HG02885 (cell line): ENCODE measurements around the gene PLEKHA1.

Source experiments
- ATAC-seq: cut with Tn5 transposase; IDR thresholded peaks from one replicate; pipeline ENCODE4 v1.9.1; 2021; ENCODE audit warnings: mild to moderate bottlenecking; ENCODE audit not compliant: unreplicated experiment, poor library complexity

PLEKHA1 gene

DNA sequence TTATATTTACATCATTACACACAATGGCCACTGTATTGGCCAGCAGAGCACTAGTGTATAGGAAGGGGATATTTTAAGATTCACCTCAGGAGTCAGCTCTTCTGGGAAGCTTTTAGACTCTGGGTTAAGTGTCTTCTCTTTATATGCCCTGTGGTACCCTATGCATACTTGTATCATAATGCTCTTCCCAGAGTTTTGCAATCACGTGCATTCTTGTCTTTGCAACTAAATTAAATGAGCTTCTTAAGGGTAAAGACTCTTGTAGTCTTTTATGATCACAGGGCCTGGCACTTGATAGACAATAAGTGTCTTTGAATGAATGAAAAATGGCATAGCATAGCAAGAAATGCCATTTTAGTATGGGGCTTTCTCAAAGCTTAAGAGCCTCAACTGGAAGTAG lies 44.5 kb downstream of the PLEKHA1 start:
- no peak for ATAC-seq

DNA sequence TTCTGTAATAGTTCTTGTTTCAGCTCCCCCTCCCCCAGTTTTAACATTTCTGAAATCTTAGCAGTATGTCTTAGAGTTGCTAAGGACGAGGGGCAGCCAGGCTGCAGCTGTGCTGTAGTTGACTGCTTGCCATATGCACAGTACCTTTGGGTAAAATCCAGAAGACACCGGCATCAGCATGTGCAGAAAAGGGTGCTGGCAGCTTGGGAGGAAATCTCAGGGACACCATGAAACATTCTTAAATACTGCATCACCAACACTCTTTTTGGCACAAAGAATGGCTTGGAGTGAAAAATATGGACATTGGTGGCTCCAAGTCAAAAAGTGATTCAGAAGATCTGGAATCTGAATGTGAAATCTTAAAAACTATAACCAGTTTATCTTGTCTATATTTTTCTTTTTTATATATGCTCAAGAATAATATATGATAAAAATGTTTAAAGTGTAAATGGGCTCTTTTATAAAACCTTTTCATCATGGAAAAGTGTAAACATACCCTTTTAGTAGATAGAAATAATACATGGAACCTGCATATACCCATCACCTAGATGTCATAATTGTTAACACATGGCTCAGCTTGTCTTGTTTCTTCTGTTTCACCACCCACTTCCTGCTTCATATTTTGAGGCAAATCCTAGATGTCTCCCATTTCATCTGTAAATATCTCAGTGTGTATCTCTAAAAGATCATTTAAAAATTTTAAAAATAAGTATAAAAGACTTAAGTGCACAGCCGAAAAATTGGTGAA lies 45.5 kb downstream of the PLEKHA1 start:
- ATAC-seq, result no peak

DNA sequence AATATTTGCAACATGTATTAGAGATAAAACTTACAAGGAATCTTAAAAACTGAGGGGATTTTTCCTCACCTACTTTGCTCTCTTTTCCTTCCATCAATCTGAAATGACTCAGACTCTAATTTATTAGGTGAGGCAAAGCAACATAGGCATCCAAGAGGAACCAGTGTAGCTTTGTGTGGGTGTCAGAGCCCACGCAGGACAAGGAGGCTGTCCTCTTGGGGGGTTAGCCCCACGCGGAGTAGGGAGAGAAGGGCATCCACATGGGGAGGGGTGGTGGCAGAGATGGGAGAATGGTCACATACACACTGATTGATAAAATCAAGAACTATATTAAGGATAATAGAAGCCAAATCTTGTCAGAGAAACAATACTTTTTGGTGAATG lies 46.1 kb downstream of the PLEKHA1 start:
- no peak for ATAC-seq

DNA sequence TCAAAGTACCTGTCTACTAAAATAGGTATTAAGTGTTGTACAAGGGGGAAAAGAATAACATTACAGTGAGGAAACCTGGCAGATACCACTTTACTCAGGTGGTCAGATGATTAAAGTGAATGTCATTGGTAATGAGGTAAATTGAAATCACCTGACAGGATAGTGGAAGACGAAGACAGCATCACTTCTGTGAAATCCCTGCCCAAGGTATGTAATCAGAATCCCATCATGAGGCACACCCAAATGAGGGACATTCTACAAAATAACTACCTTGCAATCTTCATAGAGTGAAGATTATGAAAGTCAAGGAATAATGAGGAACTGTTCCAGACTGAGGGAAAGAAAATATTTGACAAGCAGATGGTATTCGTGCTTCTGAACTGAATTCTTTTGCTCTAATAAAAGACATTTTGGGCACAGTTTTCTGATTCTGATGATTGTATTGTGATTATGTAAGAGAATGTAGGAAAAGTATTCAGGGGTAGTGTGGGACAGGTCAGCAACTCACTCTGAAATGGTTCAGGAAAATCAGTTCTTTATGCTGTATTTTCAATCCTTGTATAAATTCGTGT lies 46.6 kb downstream of the PLEKHA1 start:
- no peak for ATAC-seq

DNA sequence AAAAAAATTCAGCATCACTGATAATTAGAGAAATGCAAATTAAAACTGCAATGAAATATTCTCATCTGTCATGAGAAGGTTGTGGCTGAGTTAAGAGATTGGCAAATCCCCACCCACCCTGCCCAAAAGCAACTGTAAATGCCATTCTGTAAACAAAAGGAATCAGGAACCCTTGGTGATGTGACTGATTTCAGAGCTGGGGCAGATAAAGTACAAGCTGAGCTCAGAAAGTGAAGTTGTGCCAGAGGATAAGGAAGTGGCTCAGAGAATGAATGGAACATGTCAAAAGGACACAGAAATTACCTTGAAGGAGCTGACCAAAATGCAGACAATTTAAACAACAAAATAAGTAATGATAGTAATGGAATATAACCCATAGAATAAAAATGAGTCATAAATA lies 47.2 kb downstream of the PLEKHA1 start:
- no peak for ATAC-seq

DNA sequence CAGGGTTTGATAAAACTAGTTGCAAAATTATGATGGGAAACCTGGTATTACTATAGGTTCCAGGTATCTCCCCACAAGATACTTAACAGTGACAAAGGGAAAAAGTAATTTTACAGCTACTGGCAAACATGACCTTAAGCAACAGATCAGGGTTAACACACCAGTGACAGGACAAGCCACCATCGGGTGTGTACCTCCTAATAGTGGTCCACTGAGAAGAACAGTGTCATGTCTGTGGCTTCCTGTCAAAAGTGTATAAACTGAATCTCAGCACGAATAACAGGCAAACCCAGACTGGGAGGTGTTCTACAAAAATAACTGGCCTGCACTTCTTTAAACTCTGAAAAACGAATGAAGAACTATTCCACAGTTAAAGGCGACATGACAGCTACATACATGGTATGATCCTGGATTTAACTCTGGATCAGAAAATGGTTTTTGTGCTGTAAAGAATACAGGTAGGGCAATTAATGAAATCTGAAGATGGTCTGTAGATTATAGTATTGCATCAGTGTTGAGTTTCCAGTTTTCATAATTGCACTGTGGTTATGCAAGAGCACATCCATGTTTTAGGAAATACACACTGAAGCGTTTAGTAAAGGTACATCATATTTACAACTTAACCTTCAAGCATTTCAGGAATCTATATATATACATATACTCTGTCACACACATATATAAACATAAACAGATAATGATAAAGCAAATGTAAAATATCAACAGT lies 47.9 kb downstream of the PLEKHA1 start:
- no peak for ATAC-seq

DNA sequence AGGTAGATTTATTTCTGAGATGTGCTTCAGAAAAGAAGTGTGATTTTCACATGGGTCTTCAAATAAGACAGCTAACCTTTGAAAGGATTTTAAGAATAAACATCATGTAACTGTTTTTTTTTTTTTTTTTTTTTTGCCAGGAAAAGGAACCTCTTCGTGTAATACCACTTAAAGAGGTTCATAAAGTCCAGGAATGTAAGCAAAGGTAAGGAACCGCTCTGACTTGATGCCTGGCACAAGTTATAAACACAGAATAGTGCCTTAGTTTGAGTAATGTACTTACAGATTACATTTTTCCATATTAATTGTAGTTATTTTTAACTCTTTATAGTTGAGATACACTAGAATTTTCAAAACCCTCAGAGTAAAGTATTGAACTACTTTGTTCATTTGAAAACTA lies 49.6 kb downstream of the PLEKHA1 start:
- no peak for ATAC-seq

DNA sequence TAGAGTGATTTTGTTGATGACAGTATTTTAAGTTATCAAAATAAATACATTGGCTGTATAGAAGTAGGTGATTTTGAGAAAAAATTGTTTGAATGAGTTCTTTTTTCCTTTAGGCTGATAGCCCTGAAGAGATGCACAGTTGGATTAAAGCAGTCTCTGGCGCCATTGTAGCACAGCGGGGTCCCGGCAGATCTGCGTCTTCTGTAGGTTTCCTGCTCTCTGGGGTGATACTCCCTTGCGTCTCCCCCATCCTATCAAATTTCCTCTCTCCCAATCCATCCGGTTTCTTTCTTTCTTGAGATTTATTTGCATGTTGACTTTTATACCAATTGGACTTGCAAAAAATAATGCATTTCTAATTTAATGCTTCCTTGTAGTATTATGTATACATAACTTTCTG lies 52.3 kb downstream of the PLEKHA1 start:
- ATAC-seq, result no peak

DNA sequence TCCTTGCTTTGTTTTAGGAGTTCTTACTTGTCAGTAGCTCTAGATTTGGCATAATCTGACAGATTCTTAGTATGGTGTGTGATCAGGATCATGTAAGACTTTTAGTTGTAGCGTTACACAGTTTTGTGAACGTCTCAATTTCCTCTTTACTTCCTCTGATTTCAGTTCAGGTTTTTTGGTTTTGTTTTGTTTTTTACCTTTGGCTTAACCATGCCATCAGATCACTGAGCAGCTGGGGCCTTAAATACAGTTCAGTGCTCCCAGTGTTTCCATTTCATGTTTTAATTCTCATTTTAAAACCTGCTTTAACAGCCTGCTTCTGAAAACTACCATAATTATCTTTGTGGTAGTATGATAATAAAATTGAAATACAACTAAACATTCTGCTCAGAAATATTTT lies 52.8 kb downstream of the PLEKHA1 start:
- no peak for ATAC-seq

DNA sequence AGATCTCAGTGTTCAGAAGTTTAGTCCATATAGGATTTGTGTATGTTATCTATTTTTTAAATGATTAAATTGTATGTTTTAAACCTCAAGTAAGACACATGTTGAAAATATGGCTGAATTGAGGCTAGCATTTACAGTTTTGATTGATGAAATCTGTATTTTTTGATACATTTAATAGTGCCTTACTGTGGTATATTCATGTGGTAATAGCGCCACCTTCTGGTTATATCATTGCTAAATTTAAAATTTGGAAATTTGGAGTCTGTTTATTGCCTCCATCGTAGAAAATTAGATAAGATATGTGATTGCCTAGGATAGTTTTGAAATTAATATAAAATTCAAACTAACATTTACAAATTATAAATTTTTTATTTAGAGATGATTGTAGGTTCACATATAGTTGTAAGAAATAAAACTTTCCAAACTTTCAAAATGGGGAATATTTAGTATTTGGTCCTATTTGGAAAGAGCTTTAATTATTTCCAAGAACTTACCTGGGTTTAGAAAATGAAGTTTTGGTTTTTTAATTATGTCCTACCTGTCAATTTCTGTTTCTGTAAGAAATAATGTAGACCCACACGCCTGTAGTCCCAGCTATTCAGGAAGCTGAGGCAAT lies 60.8 kb downstream of the PLEKHA1 start:
- no peak for ATAC-seq

DNA sequence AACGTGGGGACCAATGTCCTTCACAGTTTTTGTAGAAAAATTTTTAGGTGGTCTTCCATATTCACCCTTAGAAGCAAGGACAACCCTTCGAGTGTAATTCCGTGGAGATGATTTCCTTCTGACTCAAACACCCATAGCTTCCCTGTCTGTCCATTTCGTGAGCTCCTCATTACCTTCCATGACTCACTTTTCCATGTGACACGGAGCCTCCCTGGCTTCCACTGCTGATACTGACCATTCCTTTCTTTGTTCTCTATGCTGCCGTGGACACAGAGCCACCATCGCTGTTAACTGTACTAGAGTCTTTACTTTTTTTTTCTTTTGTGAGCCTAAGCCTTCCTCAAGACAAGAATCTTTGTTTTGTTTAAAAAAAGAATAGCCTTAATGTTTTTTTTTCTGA lies 67.5 kb downstream of the PLEKHA1 start:
- ATAC-seq, result no peak

DNA sequence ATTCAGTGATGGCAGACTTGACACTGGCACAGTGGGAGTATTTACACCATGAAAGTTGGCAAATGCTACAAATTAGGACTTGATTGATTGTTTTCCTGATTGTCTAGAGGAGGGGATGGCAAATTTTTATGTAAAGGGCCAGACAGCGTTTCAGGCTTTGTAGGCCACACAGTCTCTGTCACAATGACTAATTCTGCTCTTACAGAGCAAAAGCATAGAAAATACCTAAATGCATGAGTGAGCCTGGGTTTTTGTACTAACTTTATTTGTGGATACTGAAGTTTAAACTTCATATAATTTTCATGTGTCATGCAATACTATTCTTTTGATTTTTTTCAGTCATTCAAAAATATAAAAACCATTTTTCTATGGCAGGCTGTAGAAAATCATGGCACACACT lies 71.0 kb downstream of the PLEKHA1 start:
- no peak for ATAC-seq

DNA sequence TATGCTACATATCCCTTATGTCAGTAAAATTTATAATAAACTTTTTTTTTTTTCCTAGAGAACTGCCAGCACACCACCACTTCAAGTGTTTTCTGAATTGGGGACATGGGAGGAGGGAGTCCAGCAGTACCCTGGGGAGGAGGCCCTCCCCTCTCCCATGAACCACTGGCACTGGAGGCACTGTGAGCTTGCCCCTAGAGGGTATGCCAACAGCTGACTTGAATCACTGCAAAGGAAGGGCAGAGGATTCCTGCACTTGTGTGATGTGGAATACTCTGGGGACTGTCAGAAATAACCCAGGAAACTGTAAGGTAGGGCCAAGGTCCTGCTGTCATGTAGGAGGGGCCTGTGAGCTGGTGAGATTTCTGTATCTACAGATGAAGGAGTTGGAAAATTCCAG lies 71.4 kb downstream of the PLEKHA1 start:
- ATAC-seq, result no peak

DNA sequence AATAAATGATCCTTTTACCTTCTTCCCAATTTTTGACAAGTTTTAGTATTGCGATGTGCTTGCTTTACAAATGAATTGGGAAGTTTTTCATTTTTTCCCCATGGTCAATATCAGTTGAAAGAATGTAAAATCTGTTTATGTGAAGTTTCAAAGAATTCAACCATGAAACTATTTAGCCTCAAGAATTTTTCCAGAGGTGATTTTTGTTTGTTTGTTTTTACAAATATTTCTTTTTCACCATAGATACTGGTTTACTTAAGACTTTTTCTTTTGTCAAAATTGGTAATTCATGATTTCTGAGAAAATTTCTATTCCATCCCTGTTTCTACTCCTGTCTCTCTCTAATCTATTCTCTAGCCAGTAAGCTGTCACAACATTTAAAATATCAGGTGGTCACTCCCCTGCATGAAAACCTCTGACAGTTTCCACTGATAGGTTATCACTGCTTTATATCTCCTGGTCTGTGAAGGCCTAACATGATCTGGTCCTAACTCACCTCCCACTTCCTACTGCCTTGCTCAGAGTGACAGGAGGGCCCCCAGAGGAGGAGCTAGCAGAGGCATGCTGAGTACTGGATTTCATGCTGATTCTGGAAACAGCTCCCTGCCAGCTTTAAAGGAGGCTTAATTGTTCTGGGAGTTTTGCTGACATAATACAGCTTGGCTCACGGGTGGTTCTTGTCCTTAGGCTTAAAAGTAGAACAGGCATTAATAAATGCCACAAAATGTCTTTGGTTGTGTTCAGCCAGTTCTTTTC lies 72.3 kb downstream of the PLEKHA1 start:
- ATAC-seq, result no peak

DNA sequence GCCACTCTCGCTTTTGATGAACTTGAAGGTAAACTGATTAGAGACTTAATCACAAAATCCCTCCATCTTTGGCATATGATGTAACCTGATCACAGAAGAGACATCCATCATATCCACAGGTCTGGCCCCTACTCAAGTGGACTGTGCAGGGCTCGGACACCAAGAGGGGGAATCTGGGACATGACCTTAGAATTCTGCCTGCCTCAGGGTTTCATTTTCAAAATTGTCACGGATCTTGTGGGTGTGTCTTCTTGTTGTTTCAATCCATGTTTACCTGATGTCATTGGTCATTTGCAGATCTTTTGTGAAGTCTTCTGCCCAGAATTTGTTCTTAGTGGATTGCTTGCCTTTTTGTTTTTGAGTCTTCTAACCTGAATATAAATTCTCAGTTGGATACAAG lies 74.1 kb downstream of the PLEKHA1 start:
- no peak for ATAC-seq

DNA sequence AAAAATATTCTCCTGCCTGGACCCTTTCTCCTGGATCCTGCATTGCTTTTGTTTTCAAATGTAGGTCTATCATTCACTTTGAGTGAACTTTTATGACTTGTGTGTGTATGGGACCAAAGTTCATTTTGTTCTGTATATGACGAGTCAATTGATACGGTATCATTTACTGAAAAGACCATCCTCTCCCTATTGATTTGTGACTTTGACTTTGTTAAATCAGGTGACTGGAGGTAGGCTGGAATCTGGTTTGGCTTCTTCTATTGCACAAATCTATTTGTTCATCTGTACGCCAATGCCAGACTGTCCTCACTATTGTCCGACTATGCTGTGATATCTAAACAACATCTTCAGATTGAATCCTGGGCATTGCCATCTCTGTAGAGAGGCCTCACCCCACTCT lies 74.6 kb downstream of the PLEKHA1 start:
- ATAC-seq, result no peak

DNA sequence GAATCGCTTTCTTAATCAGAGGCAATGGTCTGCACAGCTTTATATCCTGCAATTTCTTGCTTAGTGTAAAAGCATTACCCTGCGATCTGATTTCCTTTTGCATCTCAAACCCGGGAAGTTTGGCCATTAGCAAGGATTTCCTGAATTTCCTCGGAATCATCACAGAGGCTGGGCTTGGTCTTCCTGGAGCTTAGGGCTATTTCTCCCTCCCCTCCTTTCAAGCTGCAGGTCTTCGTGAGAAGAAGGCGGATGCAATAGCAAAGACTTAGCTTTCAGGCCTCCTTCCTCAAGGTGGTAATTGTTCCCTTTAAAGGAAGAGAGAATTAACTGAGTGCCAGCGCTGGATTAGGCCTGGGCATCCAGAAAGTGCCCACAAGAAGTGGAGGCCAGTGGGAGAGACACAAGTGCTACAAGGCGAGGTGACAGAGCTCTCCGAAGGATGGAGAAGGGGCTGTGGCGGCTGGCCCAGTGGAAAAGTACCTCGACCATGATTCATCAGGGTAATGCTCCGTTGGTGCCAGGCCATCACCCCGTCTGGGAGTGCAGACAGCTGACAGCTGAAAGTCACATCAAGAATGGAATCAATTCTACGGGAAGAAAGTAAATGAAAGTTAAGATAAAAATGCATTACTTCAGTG lies 76.0 kb downstream of the PLEKHA1 start:
- ATAC-seq, result no peak

DNA sequence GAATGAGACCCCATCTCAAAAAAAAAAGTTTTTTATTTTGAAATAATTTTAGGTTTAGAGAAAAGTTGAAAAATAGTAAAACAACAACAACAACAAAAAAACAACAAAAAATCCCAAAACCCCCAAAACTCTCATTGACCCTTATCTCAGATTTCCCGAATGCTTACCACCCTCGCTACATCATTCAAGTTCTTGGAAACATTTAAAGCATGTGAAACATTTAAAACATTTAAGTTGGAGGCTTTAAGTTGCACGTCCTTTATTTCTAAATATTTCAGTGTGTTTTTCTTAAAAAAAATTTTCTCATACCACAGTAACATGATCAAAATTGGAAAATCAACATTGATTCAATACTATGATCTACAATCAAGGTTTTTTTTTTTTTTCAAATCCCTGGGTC lies 79.6 kb downstream of the PLEKHA1 start:
- ATAC-seq, result no peak

DNA sequence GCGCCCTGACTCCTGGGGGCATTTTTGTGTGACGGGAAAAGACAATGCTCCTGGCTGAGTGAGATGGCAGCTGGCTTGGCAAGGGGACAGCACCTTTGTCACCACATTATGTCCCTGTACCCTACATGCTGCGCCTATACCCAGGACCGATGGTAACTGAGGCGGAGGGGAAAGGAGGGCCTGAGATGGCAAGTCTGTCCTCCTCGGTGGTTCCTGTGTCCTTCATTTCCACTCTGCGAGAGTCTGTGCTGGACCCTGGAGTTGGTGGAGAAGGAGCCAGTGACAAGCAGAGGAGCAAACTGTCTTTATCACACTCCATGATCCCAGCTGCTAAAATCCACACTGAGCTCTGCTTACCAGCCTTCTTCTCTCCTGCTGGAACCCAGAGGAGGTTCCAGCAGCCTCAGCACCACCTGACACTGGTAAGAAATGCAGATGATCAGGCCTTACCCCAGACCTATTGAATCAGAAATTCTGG lies 80.1 kb downstream of the PLEKHA1 start, which contains the start of gene ARMS2:
ARMS2 (plus strand) TSS at position 51 of the 478 bp plus-strand sequence; CDS start at position 126, 75 bp downstream.
- no peak for ATAC-seq
